Nephron progenitor cell (in vitro differentiated cells): ENCODE results near the gene TADA2B.
"Not testable (repeated sequence)": the region's sequence is repeated elsewhere in the genome, so short reads cannot be mapped to it uniquely, and the experiment has no call there.

Source experiments
- DNase-seq: peaks from one replicate; pipeline ENCODE4 v3.0.0; 2021
- H3K27ac Mint-ChIP-seq: 2 replicates; pipeline ENCODE4 v1.8.0; 2021; ENCODE audit warnings: mild to moderate bottlenecking, moderate library complexity, mixed read lengths
- H3K27me3 Mint-ChIP-seq: 2 replicates; pipeline ENCODE4 v1.8.0; 2021; ENCODE audit warnings: mild to moderate bottlenecking, low read depth, mixed read lengths; ENCODE audit not compliant: poor library complexity
- H3K36me3 Mint-ChIP-seq: 2 replicates; pipeline ENCODE4 v1.8.0; 2021; ENCODE audit warnings: low read depth, mixed read lengths
- H3K4me1 Mint-ChIP-seq: 2 replicates; pipeline ENCODE4 v1.8.0; 2021; ENCODE audit warnings: mixed read lengths
- H3K4me3 Mint-ChIP-seq: 2 replicates; pipeline ENCODE4 v1.8.0; 2021; ENCODE audit warnings: mild to moderate bottlenecking, moderate library complexity, mixed read lengths
- H3K9me3 Mint-ChIP-seq: 2 replicates; pipeline ENCODE4 v1.8.0; 2021; ENCODE audit warnings: mild to moderate bottlenecking, moderate library complexity, mixed read lengths
- CTCF ChIP-seq: fragments of 200-600 bp; sonication (generic); IDR thresholded peaks from 2 replicates; pipeline ENCODE4 v1.5.0; 2021; ENCODE audit warnings: antibody characterized with exemption

TADA2B gene

GRCh38 chr4:7074426-7074825, 31.3 kb downstream of the TADA2B start:
- peaks cover 13% of the 10 kb centered on the region for H3K4me1 Mint-ChIP-seq

GRCh38 chr4:7075962-7076695, 33.0 kb downstream of the TADA2B start:
- TF ChIP-seq CTCF, result no peak
- no peak for DNase-seq
- Mint-ChIP-seq H3K36me3 (no peaks in the 10 kb centered on the region), H3K4me3 (no peak overlapping the region), H3K9me3 (peaks cover 22% of the 10 kb centered on the region), H3K27me3 (peaks cover 30% of the 10 kb centered on the region), H3K4me1 (peaks cover 13% of the 10 kb centered on the region), H3K27ac (no peak overlapping the region)

More at GRCh38 chr4:7074426-7074825, 31.3 kb downstream of the TADA2B start:
- TF ChIP-seq CTCF, result no peak
- peaks cover 5% of the 10 kb centered on the region for H3K9me3 Mint-ChIP-seq
- no peak overlapping the region for H3K27ac Mint-ChIP-seq
- peaks cover 26% of the 10 kb centered on the region for H3K27me3 Mint-ChIP-seq
- H3K36me3 Mint-ChIP-seq, result no peaks in the 10 kb centered on the region
- H3K4me3 Mint-ChIP-seq, result no peak overlapping the region
- DNase-seq, result no peak

GRCh38 chr4:7076696-7077082, 33.5 kb downstream of the TADA2B start:
- no peak for TF ChIP-seq CTCF
- peaks cover 34% of the 10 kb centered on the region for H3K27me3 Mint-ChIP-seq
- H3K4me3 Mint-ChIP-seq, result no peak overlapping the region
- H3K9me3 Mint-ChIP-seq, result peaks cover 25% of the 10 kb centered on the region
- no peak for DNase-seq
- peaks cover 13% of the 10 kb centered on the region for H3K4me1 Mint-ChIP-seq
- no peaks in the 10 kb centered on the region for H3K36me3 Mint-ChIP-seq
- no peak overlapping the region for H3K27ac Mint-ChIP-seq

- no peak for DNase-seq
- Mint-ChIP-seq H3K4me3 (no peak overlapping the region), H3K27ac (no peak overlapping the region), H3K4me1 (peaks cover 13% of the 10 kb centered on the region), H3K27me3 (peaks cover 35% of the 10 kb centered on the region), H3K36me3 (no peaks in the 10 kb centered on the region), H3K9me3 (peaks cover 25% of the 10 kb centered on the region)
- no peak for TF ChIP-seq CTCF
Observed at GRCh38 chr4:7077371-7077770, 34.2 kb downstream of the TADA2B start.

- Mint-ChIP-seq H3K36me3 (no peaks in the 10 kb centered on the region), H3K4me1 (peaks cover 13% of the 10 kb centered on the region), H3K27ac (no peak overlapping the region), H3K4me3 (no peak overlapping the region), H3K27me3 (peaks cover 36% of the 10 kb centered on the region), H3K9me3 (peaks cover 25% of the 10 kb centered on the region)
- no peak for TF ChIP-seq CTCF
- DNase-seq, result no peak
Observed at GRCh38 chr4:7078025-7078424, 34.9 kb downstream of the TADA2B start.

- H3K4me1 Mint-ChIP-seq, result peaks cover 13% of the 10 kb centered on the region
- DNase-seq, H3K4me3 Mint-ChIP-seq, H3K27ac Mint-ChIP-seq, H3K36me3 Mint-ChIP-seq: not testable (repeated sequence)
- peaks cover 30% of the 10 kb centered on the region for H3K9me3 Mint-ChIP-seq
- H3K27me3 Mint-ChIP-seq, result peaks cover 43% of the 10 kb centered on the region
Observed at GRCh38 chr4:7079483-7079882, 36.3 kb downstream of the TADA2B start.

GRCh38 chr4:7079909-7080308, 36.7 kb downstream of the TADA2B start:
- Mint-ChIP-seq H3K9me3 (peaks cover 31% of the 10 kb centered on the region), H3K27me3 (peaks cover 47% of the 10 kb centered on the region), H3K4me1 (peaks cover 13% of the 10 kb centered on the region)
- not testable (repeated sequence) for H3K4me3 Mint-ChIP-seq, H3K27ac Mint-ChIP-seq, H3K36me3 Mint-ChIP-seq, DNase-seq
